H1 (cell line): ENCODE data around the gene NAA10. TPM values are rescaled to one million over a fixed set of nuclear protein-coding genes. Genes with fewer than 3 reads are reported as not detected.

Experiments used
- CTCF ChIA-PET: fragments of 300-600 bp; sonication (Branson Sonifier 250); formaldehyde crosslinking; loops from one replicate; lab custom pipeline; 2021; ENCODE audit not compliant: partially characterized antibody; lab: Charles Lee
- POLR2A ChIA-PET: fragments of 300-600 bp; sonication (Branson Sonifier 250); formaldehyde crosslinking; loops from one replicate; lab custom pipeline; 2021; ENCODE audit warnings: inconsistent platforms; ENCODE audit not compliant: partially characterized antibody; lab: Charles Lee
- DNase-seq, 2 experiments: peaks; one replicate each; pipeline versions ENCODE4 v3.0.0 to v3.0.0-alpha.2; 2010 to 2022; ENCODE audit warnings: low spot score in 2 of 2, low read depth in 1 of 2, mixed read lengths in 1 of 2
- FAIRE-seq: peaks from 2 replicates; lab custom pipeline; 2011; peaks lifted over from hg19 to GRCh38; lab: Jason Lieb, UNC
- H2AFZ ChIP-seq: 2 replicates; pipeline ENCODE4 v1.8.1; 2012; ENCODE audit warnings: low read length, inconsistent platforms
- H2AK5ac ChIP-seq: 2 replicates; pipeline ENCODE4 v1.6.1; 2013; ENCODE audit warnings: low read depth, low read length
- H2BK120ac ChIP-seq: replicated peaks from 2 replicates; pipeline ENCODE3; 2013; ENCODE audit warnings: low read depth, low read length, inconsistent platforms
- H2BK12ac ChIP-seq: 2 replicates; pipeline ENCODE4 v1.6.1; 2013; ENCODE audit warnings: low read depth, low read length
- H2BK15ac ChIP-seq: 2 replicates; pipeline ENCODE4 v1.6.1; 2013; ENCODE audit warnings: low read length
- H2BK20ac ChIP-seq: 2 replicates; pipeline ENCODE4 v1.6.1; 2013; ENCODE audit warnings: low read length
- H2BK5ac ChIP-seq: 2 replicates; pipeline ENCODE4 v1.6.1; 2013; ENCODE audit warnings: low read depth, low read length
- H3K14ac ChIP-seq: 2 replicates; pipeline ENCODE4 v1.6.1; 2013; ENCODE audit warnings: inconsistent platforms; ENCODE audit not compliant: insufficient read length
- H3K18ac ChIP-seq: 2 replicates; pipeline ENCODE4 v1.6.1; 2013; ENCODE audit warnings: low read length; ENCODE audit errors: extremely low read depth
- H3K23ac ChIP-seq: 2 replicates; pipeline ENCODE4 v1.6.1; 2013; ENCODE audit warnings: inconsistent platforms; ENCODE audit not compliant: insufficient read length
- H3K23me2 ChIP-seq: 2 replicates; pipeline ENCODE4 v1.6.1; 2013; ENCODE audit warnings: low read depth, low read length
- H3K27ac ChIP-seq: 2 replicates; pipeline ENCODE4 v1.6.1; 2011; ENCODE audit warnings: low read depth, low read length, inconsistent platforms
- H3K27me3 ChIP-seq, 4 experiments: replicated peaks in 1 of 4; 1 replicate in 1 of 4; 2 replicates in 3 of 4; pipeline versions ENCODE4 v1.6.1 to v1.8.1; 2011 to 2013; ENCODE audit warnings: low read length in 3 of 4, mild to moderate bottlenecking in 3 of 4, inconsistent platforms in 2 of 4, mixed read lengths in 2 of 4, moderate library complexity in 1 of 4; ENCODE audit not compliant: control insufficient read depth in 3 of 4, insufficient read depth in 3 of 4; ENCODE audit errors: extremely low read depth in 1 of 4
- H3K36me3 ChIP-seq, 4 experiments: 2 replicates each; pipeline versions ENCODE4 v1.6.1 to v1.8.1; 2011 to 2013; ENCODE audit warnings: mild to moderate bottlenecking in 4 of 4, low read length in 3 of 4, moderate library complexity in 2 of 4, control low read depth in 1 of 4, inconsistent platforms in 1 of 4; ENCODE audit not compliant: insufficient read depth in 4 of 4, control insufficient read depth in 2 of 4
- H3K4ac ChIP-seq: replicated peaks from 2 replicates; pipeline ENCODE3; 2013; ENCODE audit warnings: low read length, low read depth, mixed read lengths, inconsistent platforms; ENCODE audit not compliant: insufficient read length
- H3K4me1 ChIP-seq, 4 experiments: replicated peaks in 1 of 4; 1 replicate in 1 of 4; 2 replicates in 3 of 4; pipeline versions ENCODE4 v1.6.1 to v1.8.1; 2011 to 2013; ENCODE audit warnings: low read length in 3 of 4, inconsistent platforms in 2 of 4, mixed read lengths in 1 of 4; ENCODE audit not compliant: insufficient read depth in 4 of 4, control insufficient read depth in 3 of 4
- H3K4me2 ChIP-seq, 2 experiments: 2 replicates each; pipeline versions ENCODE4 v1.6.1 to v1.8.1; 2011 to 2013; ENCODE audit warnings: low read depth in 2 of 2, low read length in 2 of 2, control low read depth in 1 of 2, inconsistent platforms in 1 of 2, mild to moderate bottlenecking in 1 of 2; ENCODE audit not compliant: insufficient read depth in 1 of 2
- H3K4me3 ChIP-seq, 4 experiments: fragments of 200-600, 300-600 bp in 1 of 4; sonication (generic), shearing (Covaris generic), sonication (Bioruptor Twin) in 1 of 4; 2 replicates each; pipeline versions ENCODE4 v1.5.1 to v1.8.1; 2011 to 2016; ENCODE audit warnings: low read length in 4 of 4, low read depth in 3 of 4, control low read depth in 2 of 4, inconsistent platforms in 2 of 4, mild to moderate bottlenecking in 2 of 4, mixed read lengths in 1 of 4, moderate library complexity in 1 of 4; ENCODE audit not compliant: insufficient read depth in 2 of 4; ENCODE audit errors: extremely low read depth in 1 of 4
- H3K56ac ChIP-seq: replicated peaks from 2 replicates; pipeline ENCODE3; 2013; ENCODE audit warnings: low read depth, mild to moderate bottlenecking, mixed read lengths, low read length, inconsistent platforms; ENCODE audit not compliant: insufficient read length
- H3K79me1 ChIP-seq: 2 replicates; pipeline ENCODE4 v1.6.1; 2013; ENCODE audit warnings: low read depth, low read length, control low read depth
- H3K79me2 ChIP-seq, 2 experiments: 2 replicates each; pipeline versions ENCODE4 v1.6.1 to v1.8.1; 2012 to 2013; ENCODE audit warnings: low read length in 2 of 2, mild to moderate bottlenecking in 2 of 2, inconsistent platforms in 1 of 2; ENCODE audit not compliant: insufficient read depth in 2 of 2, control insufficient read depth in 1 of 2
- H3K9ac ChIP-seq, 4 experiments: replicated peaks in 1 of 4; 1 replicate in 1 of 4; 2 replicates in 3 of 4; pipeline versions ENCODE4 v1.6.1 to v1.8.1; 2011 to 2013; ENCODE audit warnings: low read depth in 3 of 4, low read length in 3 of 4, control low read depth in 2 of 4, mild to moderate bottlenecking in 2 of 4, moderate library complexity in 2 of 4, inconsistent platforms in 1 of 4; ENCODE audit errors: extremely low read depth in 1 of 4
- H3K9me3 ChIP-seq, 2 experiments: 2 replicates each; pipeline versions ENCODE4 v1.6.1 to v1.8.1; 2012 to 2013; ENCODE audit warnings: mild to moderate bottlenecking in 2 of 2, moderate library complexity in 2 of 2, control low read depth in 1 of 2, inconsistent platforms in 1 of 2, low read depth in 1 of 2, low read length in 1 of 2, mixed read lengths in 1 of 2; ENCODE audit not compliant: insufficient read depth in 2 of 2
- H4K20me1 ChIP-seq, 2 experiments: replicated peaks in 1 of 2; 2 replicates each; pipeline versions ENCODE3 to v1.8.1; 2011 to 2013; ENCODE audit warnings: inconsistent platforms in 2 of 2, low read length in 2 of 2, mild to moderate bottlenecking in 1 of 2; ENCODE audit not compliant: insufficient read depth in 2 of 2, control insufficient read depth in 1 of 2
- H4K5ac ChIP-seq: 2 replicates; pipeline ENCODE4 v1.6.1; 2013; ENCODE audit warnings: low read length, low read depth, mixed read lengths, inconsistent platforms; ENCODE audit not compliant: insufficient read length
- H4K8ac ChIP-seq: 2 replicates; pipeline ENCODE4 v1.8.0; 2013; ENCODE audit warnings: mild to moderate bottlenecking, moderate library complexity, low read length, inconsistent platforms; ENCODE audit not compliant: insufficient read depth; ENCODE audit errors: extremely low read depth
- H4K91ac ChIP-seq: replicated peaks from 2 replicates; pipeline ENCODE3; 2013; ENCODE audit warnings: low read length, mixed read lengths, inconsistent platforms; ENCODE audit not compliant: insufficient read length
- BCL11A ChIP-seq, 2 experiments: IDR thresholded peaks; one replicate each; pipeline ENCODE4 v1.6.1; 2011; ENCODE audit warnings: low read depth in 2 of 2, low read length in 2 of 2, mild to moderate bottlenecking in 2 of 2
- BRCA1 ChIP-seq: IDR thresholded peaks from 2 replicates; pipeline ENCODE4 v1.6.1; 2012; ENCODE audit warnings: low read depth, low read length, improper control_type of control experiment
- CHD2 ChIP-seq: IDR thresholded peaks from 2 replicates; pipeline ENCODE4 v1.6.1; 2012; ENCODE audit warnings: low read length, improper control_type of control experiment
- CREB1 ChIP-seq: IDR thresholded peaks from 2 replicates; pipeline ENCODE4 v1.6.1; 2012; ENCODE audit warnings: inconsistent platforms
- EGR1 ChIP-seq: IDR thresholded peaks from 2 replicates; pipeline ENCODE4 v1.6.1; 2011; ENCODE audit warnings: low read depth, low read length, borderline replicate concordance
- FOSL1 ChIP-seq: IDR thresholded peaks from 2 replicates; pipeline ENCODE4 v1.6.1; 2011; ENCODE audit warnings: mild to moderate bottlenecking, low read depth, low read length, moderate library complexity; ENCODE audit not compliant: insufficient read depth
- HDAC2 ChIP-seq, 2 experiments: fragments of 300-600 bp in 1 of 2; sonication (generic) in 1 of 2; IDR thresholded peaks; 2 replicates each; pipeline ENCODE4 v1.6.1; 2011 to 2012; ENCODE audit warnings: low read depth in 2 of 2, low read length in 2 of 2, mild to moderate bottlenecking in 2 of 2, moderate library complexity in 2 of 2, borderline replicate concordance in 1 of 2, inconsistent platforms in 1 of 2
- HDAC6 ChIP-seq: IDR thresholded peaks from one replicate; pipeline ENCODE4 v1.7.1; 2012; ENCODE audit warnings: low read depth, mild to moderate bottlenecking, inconsistent platforms, low read length, moderate library complexity
- NRF1 ChIP-seq: IDR thresholded peaks from 2 replicates; pipeline ENCODE4 v1.6.1; 2011; ENCODE audit warnings: mild to moderate bottlenecking, low read depth, low read length, improper control_type of control experiment
- POLR2A ChIP-seq, 2 experiments: IDR thresholded peaks; 1 replicate in 1 of 2; 2 replicates in 1 of 2; pipeline ENCODE4 v1.6.1; 2011; ENCODE audit warnings: low read depth in 2 of 2, low read length in 2 of 2, mild to moderate bottlenecking in 2 of 2; ENCODE audit errors: control extremely low read depth in 1 of 2
- RFX5 ChIP-seq: IDR thresholded peaks from 2 replicates; pipeline ENCODE4 v1.6.1; 2011; ENCODE audit warnings: low read depth, low read length, improper control_type of control experiment, borderline replicate concordance
- RNF2 ChIP-seq: fragments of 200-900, 300-1000 bp; sonication (generic); IDR thresholded peaks from 2 replicates; pipeline ENCODE4 v1.7.1; 2016; ENCODE audit warnings: borderline replicate concordance, low read depth, mild to moderate bottlenecking, antibody characterized with exemption, low read length; ENCODE audit not compliant: poor library complexity, severe bottlenecking; ENCODE audit errors: missing control alignments
- SIN3A ChIP-seq, 2 experiments: IDR thresholded peaks in 1 of 2; conservative IDR thresholded peaks in 1 of 2; 2 replicates each; pipeline ENCODE4 v1.6.1; 2011 to 2012; ENCODE audit warnings: low read length in 2 of 2, improper control_type of control experiment in 1 of 2, low read depth in 1 of 2, mild to moderate bottlenecking in 1 of 2
- SP4 ChIP-seq: IDR thresholded peaks from 2 replicates; pipeline ENCODE4 v1.6.1; 2012; ENCODE audit warnings: low read length, inconsistent platforms
- TCF12 ChIP-seq: IDR thresholded peaks from 2 replicates; pipeline ENCODE4 v1.6.1; 2011; ENCODE audit warnings: low read depth, mild to moderate bottlenecking, low read length
- WGBS, 2 experiments: shearing (Covaris generic) in 1 of 2; methylation state at CpG; one replicate each; pipeline versions ENCODE4 v1.1.6 to v1.1.7; 2013 to 2015; ENCODE audit warnings: low lambda C conversion rate in 2 of 2, mixed read lengths in 2 of 2, inconsistent platforms in 1 of 2, low coverage in 1 of 2, missing lambda C conversion rate in 1 of 2; ENCODE audit not compliant: insufficient replicate concordance in 2 of 2, insufficient coverage in 1 of 2, insufficient read length in 1 of 2; ENCODE audit errors: extremely low coverage in 1 of 2, missing lambda C conversion rate in 1 of 2; 5-methylcytosine and 5-hydroxymethylcytosine counted together
- polyA plus RNA-seq, 7 experiments: library from polyadenylated mRNA; depleted of rRNA in 3 of 7; stranded (reverse) in 5 of 7; unstranded in 2 of 7; fragments of >200 nt in 5 of 7; fragments of 200-250 nt in 2 of 7; gene quantifications; 1 replicate in 5 of 7; 2 replicates in 1 of 7; 4 replicates in 1 of 7; pipeline versions ENCODE4 v1.2.1 to v1.2.3, GENCODE V29; 2011 to 2013; ENCODE audit warnings: missing spikeins in 2 of 7, mixed read lengths in 2 of 7
- total RNA-seq: library from RNA; stranded (reverse); fragmentation: NEBNext Ultra II Directional; extraction: Animal tissue kit (Norgen Biotek cat#: 25700); gene quantifications from 2 replicates; pipeline ENCODE4 v1.2.1, GENCODE V29; 2021

NAA10 gene
- total and polyA plus RNA-seq, 2 of the 8 experiments (the other 6 are each of a cell fraction or from before 2014, with no cell fraction given): 80.4 to 98.8 TPM

- DNase-seq (no peak), FAIRE-seq (no peak)
- Histone ChIP-seq H2BK5ac (no peak overlapping the region), H3K36me3 (no peaks in the 10 kb centered on the region; a peak in 1 of 8 replicates), H3K23ac (no peak overlapping the region), H3K79me1 (no peaks in the 10 kb centered on the region), H3K14ac (no peak overlapping the region), H3K4me2 (no peak overlapping the region), H4K8ac (no peak overlapping the region), H2BK15ac (no peak overlapping the region), H2AK5ac (no peak overlapping the region), H2BK12ac (no peak overlapping the region), H2BK120ac (no peak overlapping the region), H3K9me3 (no peaks in the 10 kb centered on the region), H3K23me2 (no peaks in the 10 kb centered on the region), H3K79me2 (no peaks in the 10 kb centered on the region), H3K4me1 (peaks cover 0 to 3% (median 0%) of the 10 kb centered on the region in 4 experiments; a peak in 1 of 7 replicates), H3K18ac (no peak overlapping the region), H2AFZ (no peak overlapping the region), H3K56ac (no peak overlapping the region), H4K5ac (no peak overlapping the region), H3K9ac (no peak overlapping the region), H3K27ac (no peak overlapping the region), H3K4me3 (no peak overlapping the region), H2BK20ac (no peak overlapping the region), H3K27me3 (no peaks in the 10 kb centered on the region), H4K20me1 (no peaks in the 10 kb centered on the region), H3K4ac (no peak overlapping the region), H4K91ac (no peak overlapping the region)
- 100% methylated on average over 5 of the region's 25 CpGs; no CpG with 5 or more reads in 1 of the 2 experiments for WGBS, 2 experiments
- ChIA-PET CTCF (interaction anchor here (0.8 to 5.7 kb wide), 6 partner anchors 9 to 147 kb away, joined by 3 to 65 read pairs (median 4); partner anchors contain the start of gene ARHGAP4), POLR2A (interaction anchor here (0.9 to 1.9 kb wide), 6 partner anchors 14 to 116 kb away, joined by 3 to 5 read pairs (median 3); partner anchors contain the start of genes ARHGAP4, IDH3G and SSR4)
- TF ChIP-seq CREB1 (no peak), RNF2 (no peak), POLR2A (IDR thresholded peaks at IDR 0.05; ENCODE audit: control extremely low read depth in 1 of 2, low read depth in 2 of 2, low read length in 2 of 2) (no peak), FOSL1 (no peak), RFX5 (no peak), BCL11A (IDR thresholded peaks at IDR 0.05; ENCODE audit: low read depth in 2 of 2, low read length in 2 of 2) (no peak), EGR1 (no peak), NRF1 (no peak), HDAC6 (no peak), BRCA1 (no peak), SIN3A (conservative IDR thresholded peaks at IDR 0.05 in 1 of 2, IDR thresholded peaks at IDR 0.05 in 1 of 2; ENCODE audit: low read depth in 1 of 2, low read length in 2 of 2) (no peak), SP4 (no peak), TCF12 (no peak), CHD2 (no peak), HDAC2 (IDR thresholded peaks at IDR 0.05; ENCODE audit: borderline replicate concordance in 1 of 2, low read depth in 2 of 2, low read length in 2 of 2) (no peak)
These were observed 24.9 kb downstream of the NAA10 start for GRCh38 chrX:153909980-153910360.
